GM10266 (cell line): ENCODE measurements around the gene DCLRE1C.

ENCODE experiments used
- DNase-seq: peaks from one replicate; pipeline ENCODE4 v3.0.0; 2012; ENCODE audit errors: extremely low spot score
- CTCF ChIP-seq: IDR thresholded peaks from 2 replicates; pipeline ENCODE4 v1.5.1; 2012; ENCODE audit warnings: mild to moderate bottlenecking, low read depth; ENCODE audit not compliant: control insufficient read depth, insufficient read depth; ENCODE audit errors: missing control alignments

Gene DCLRE1C

GRCh38 chr10:14971867-14972448 lies 18.1 kb upstream of the DCLRE1C start:
- peak; percentile 63 for TF ChIP-seq CTCF
- no peak for DNase-seq

GRCh38 chr10:14967897-14968296 lies 14.0 kb upstream of the DCLRE1C start:
- no peak for DNase-seq
- TF ChIP-seq CTCF = no peak

- DNase-seq = peak; percentile 92
- TF ChIP-seq CTCF = no peak
These were observed 5.5 kb upstream of the DCLRE1C start, which contains the start of gene MEIG1 for GRCh38 chr10:14959221-14960057. TSS of gene MEIG1 (plus strand) at chr10:14959388. CDS start at chr10:14966469, 7,081 bp downstream.

GRCh38 chr10:14958872-14959220 lies 5.0 kb upstream of the DCLRE1C start:
- TF ChIP-seq CTCF = no peak

GRCh38 chr10:14954934-14955333 lies 1.0 kb upstream of the DCLRE1C start:
- DNase-seq = no peak
- no peak for TF ChIP-seq CTCF

More at GRCh38 chr10:14958872-14959220, 5.0 kb upstream of the DCLRE1C start:
- no peak for DNase-seq

- DNase-seq = peak; percentile 28
- TF ChIP-seq CTCF = peak; percentile 14
These were observed 384 bp downstream of the DCLRE1C start for GRCh38 chr10:14953424-14954000.
